UCSD-AML1 (cell line): ENCODE measurements around the gene PADI1.
"Not testable (repeated sequence)": the region's sequence is repeated elsewhere in the genome, so short reads cannot be mapped to it uniquely, and the experiment has no call there.

Experiments
- DNase-seq: peaks from one replicate; lab custom pipeline; 2025; ENCODE audit not compliant: unreplicated experiment; lab: John Stamatoyannopoulos, UW

The PADI1 gene

DNA sequence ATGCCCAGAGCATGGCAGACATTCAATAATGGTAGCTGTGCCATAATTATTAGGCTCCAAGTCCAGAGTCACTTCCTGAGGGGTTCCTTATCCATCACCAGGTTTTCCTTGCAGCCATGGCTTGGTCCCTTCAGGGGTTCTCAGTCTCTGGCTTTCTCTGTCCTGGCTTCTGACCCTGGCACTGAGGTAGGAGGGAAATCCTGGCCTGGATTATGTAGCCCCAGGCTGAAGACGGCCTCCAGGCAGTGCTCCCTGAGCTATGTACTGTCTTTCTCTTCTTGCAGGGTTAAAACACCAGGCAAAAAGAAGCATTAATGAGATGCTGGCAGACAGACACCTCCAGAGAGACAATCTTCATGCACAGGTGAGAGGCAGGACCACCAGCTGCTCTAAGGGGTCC, 34.5 kb downstream of the PADI1 start:
- peak; percentile 65 for DNase-seq

DNA sequence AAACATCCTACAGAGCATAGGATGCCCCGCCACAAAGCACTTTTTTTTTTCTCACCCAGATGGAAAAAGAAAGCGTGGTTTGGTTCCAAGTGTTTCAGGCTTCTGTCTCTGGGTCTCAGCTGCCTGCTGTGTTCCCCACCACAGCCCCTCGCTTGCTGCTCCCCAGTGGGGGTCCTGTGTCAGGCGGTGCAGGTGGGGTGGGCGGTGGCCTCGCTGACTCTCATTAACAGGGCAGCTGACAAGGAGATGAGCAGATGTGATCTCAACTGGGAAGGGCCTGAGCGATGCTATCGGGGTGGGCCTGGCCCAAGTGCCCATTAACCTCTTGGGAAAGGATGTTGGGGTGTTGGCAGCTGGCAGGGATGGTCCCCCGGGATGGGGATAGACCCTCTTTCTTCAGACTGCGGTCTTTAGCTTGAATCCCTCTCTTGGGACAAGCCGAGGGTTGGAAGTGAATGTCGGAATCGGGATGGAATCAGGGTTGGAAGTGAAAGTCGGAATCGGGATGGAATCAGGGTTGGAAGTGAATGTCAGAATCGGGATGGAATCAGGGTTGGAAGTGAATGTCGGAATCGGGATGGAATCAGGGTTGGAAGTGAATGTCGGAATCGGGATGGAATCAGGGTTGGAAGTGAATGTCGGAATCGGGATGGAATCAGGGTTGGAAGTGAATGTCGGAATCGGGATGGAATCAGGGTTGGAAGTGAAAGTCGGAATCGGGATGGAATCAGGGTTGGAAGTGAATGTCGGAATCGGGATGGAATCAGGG, 36.3 kb downstream of the PADI1 start:
- DNase-seq = not testable (repeated sequence)

DNA sequence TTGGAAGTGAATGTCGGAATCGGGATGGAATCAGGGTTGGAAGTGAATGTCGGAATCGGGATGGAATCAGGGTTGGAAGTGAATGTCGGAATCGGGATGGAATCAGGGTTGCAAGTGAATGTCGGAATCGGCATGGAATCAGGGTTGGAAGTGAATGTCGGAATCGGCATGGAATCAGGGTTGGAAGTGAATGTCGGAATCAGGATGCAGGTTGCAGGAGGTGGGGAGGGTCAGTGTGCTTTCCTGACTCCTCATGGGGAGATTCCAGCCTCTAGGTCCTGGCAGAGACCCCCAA, 36.8 kb downstream of the PADI1 start:
- not testable (repeated sequence) for DNase-seq

DNA sequence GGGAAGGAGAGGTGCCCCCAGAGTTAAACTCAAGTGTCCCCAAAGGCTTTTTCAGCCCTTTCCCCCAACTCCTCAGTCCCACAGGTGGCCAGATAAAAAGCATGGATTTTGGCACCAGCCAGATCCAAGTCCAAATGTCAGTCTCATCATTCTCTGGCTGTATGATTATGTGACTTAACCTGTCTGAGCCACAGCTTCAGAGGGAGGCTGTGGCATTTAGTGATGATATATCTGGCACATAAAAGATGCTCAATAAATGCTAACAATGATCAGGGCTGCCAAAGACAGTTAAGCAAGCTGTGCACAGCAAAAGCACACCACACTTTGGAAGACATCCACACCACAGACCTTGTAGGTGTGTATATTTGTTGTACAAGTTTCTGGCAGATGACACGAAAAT, 38.3 kb downstream of the PADI1 start:
- DNase-seq = no peak

DNA sequence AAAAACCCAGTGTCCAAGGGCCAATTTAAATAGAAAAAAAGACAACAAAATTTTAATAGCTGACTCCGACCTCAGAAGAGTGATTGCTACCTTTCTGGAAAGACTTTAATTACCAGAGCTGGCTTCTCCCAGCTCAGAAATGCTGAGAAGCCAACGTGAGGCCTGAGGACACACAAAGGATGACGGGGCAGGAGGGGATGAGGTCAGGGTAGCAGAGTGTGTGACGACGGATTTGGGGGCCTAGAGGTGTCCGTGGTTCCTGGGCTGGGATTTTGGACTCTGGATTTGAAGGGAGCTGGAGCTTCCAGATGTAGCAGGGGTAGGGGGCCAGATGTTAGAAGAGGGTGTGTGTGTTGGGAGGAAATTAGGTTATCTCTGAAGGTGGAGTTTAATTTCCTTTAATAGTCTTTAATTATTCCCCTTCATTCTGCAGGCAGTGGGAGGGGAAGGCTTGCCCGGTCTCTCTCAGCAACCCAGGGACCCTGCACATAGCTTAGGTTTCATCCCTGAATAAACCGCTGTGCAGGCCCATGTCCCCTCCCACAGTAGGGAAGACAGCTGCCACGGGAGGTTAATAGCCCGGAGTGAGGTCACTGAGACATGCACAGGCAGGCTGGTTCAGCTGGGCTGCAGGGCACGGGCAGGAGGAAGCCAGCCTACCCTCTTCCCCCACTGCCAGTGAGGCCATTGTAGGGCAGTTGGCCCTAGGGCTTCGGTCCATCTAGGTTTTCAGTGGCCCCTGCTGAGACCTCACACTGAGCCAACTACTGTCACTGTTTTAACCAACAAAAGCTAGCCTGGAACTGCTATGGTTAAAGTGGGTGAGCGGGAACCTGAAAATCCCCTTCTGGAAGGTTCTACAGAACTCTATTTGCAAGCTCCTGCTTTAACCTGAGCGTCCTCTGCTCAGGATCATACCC, 40.2 kb downstream of the PADI1 start:
- peak; percentile 23 for DNase-seq

DNA sequence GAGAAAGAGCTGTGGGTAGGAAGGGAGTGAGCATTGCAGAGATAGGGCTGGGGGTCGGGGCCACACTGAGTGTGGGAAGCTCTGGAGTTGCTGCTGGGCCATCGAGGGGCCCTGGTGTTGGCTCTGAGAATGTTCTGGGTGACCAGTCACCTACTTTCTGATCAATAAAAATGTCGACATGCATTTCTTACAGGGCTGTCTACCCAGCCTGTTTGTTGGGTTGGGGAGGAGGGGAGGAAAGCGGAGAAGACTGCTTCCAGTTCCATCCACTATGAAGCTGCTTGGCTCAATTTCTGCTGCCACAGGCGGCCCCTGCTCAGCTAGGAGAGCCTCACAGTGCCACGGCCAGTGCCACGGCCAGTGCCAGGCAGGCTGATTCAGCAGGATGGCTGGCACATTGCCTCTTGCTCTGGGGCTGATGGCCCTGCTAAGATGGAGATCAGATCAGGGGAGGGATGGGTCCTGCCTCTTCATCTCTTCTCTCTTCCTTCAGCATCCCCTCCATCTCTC, 40.9 kb downstream of the PADI1 start:
- no peak for DNase-seq

DNA sequence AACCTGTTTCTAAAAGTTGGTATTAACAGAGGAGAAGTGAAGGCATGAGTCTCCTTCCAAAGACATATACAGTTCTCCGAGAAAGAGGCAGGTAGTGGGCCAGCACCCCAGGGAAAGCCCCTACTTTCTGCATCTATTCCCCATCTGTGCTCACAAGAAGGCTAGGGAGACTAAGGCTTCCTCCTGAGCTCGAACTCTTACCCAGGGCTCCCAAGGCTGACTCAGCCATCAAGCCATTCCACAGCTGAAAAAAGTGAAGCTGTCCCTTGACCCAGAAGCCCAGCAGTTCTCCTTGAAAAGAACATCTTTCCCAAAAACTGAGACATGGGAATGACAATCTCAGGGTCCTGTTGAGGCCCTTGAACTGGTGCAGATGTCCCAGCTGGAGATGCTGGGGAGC, 42.0 kb downstream of the PADI1 start:
- DNase-seq = no peak

DNA sequence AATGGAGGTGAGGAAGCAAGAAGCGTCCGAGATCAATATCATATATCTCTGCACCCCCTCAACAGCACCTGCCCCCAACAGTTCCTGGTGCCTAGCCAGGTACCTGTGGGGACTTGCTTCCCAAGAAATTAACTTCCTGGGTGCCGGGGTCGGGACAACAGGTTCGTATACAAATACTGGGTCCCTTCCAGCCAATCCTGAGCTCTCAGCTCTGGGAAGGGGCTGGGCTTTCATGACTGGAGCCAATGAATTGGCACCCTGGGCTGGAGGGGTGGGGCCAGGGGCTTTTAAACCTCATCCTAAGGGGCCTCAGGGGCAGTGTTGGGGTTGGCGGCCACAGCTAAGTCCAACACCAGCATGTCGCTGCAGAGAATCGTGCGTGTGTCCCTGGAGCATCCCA, 43.9 kb downstream of the PADI1 start, which contains the start of gene PADI3:
Gene PADI3 (plus strand): TSS at position 318 of the 400 bp plus-strand sequence. CDS start 40 bp downstream, at position 358.
- DNase-seq = no peak

DNA sequence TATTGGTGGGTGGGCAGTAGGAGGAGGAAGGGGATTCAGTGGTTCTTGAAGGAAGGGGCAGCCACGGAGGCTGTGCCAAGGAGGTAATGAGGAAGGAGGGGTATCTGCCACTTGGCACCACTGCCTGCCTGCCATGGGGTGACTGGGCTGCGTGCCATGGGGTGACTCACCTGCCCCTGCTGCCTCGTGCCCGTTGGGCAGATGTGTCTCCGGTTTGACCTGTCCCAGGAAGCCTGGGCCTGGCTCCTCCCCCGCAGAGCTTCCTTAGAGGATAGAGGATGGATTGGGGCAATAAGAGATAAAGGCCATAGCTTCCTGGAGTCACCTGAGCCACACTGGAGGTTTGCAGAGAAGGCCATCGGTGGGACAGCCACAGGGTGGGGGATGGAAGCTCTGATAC, 45.7 kb downstream of the PADI1 start:
- DNase-seq = peak; percentile 64

DNA sequence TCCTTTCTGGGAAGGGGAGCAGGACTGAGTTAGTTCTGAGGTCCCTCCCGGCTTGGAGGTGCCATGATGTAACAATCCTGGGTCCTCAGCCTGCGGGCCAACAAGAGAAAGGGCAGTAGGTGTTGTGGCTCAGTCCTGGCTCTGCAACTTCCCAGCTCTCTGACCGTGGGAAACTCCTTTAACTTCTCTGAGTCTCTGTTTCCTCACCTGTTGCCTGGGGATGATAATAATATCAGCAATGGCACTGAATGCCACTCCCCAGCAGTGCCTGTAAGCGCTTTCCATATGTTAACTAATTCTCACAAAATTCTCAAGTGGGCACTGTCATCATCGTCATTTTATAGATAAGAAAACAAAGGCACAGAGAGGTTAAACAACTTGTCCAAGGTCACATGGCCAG, 46.3 kb downstream of the PADI1 start:
- no peak for DNase-seq

DNA sequence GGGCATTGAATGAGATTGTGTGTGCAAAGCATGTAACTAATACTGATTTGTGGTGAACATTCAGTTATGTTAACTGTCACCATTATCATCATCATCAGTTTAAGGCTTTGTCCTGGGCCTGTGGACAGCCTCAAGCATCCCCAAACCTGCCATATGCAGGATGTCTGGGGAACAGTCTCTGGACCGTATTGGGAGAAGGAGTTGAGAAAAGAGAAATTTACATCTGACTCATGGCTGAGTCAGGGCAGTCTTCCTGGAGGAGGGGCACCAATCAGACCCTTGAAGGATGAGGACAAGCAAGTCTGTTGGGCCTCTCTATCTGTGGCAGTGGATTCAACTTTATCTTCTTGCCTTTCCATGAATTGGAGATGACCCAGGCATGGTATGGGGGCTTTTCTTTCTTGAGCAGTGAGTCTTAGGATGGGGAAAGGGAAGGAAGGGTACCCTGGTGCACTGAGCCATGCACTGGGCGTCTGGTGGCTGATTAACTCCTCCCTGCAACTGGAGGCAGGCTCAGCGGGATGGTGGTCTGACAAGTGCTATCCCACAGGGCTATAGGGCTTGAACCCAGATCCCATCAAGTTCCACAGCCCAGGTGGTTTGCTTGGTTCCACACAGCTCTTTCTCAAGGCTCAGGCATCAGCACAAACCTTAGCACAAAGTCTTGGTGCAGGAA, 46.9 kb downstream of the PADI1 start:
- DNase-seq = no peak

DNA sequence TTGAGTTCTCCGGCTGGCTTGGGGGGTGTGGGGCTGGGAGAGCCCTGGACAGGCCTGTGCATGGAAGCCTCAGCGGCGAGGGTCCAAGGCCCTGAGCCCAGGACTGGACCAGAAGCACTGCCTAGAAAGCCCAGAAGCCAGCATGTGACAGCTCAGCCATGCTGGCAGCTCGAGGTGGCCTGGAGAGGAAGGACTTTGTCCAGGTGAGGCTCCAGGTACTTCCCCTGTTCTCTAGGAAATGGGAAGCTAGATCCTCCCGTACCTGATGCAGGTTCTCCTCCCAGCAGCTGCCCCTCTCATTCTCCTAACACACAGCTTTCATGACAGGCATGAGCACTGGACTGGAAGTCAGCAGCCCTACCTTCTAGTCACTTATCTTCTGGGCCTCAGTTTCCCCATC, 50.4 kb downstream of the PADI1 start:
- DNase-seq = no peak

DNA sequence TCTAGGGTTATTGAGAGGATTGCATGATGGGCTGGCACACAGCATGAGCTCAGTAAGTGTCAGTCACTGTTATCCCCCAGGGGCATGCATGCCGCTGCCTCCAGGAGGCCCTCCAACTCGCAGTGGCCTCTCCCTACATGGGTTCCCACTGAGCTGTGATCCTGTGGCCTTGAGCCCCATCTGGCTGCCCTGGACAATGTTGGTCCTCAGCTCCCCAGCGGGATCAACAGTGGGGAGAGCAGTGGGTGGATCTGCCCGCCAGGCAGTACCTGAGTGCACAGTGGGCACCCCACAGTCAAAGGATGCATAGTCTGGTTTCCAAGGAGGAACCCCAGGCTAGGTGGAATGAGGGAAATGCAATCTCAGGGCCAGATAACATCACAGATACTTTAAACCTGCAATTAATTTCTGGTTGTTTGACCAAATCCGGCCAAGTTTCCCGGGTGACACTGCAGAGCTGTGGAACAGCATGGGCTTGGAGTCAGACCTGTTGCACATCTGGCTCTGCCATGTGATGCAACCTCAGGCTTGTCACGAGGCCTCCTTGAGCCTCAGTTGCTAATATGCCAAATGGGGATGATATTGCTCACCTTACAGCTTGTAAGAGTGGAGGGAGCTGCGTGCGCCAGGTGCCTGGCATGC, 53.3 kb downstream of the PADI1 start:
- DNase-seq = no peak

DNA sequence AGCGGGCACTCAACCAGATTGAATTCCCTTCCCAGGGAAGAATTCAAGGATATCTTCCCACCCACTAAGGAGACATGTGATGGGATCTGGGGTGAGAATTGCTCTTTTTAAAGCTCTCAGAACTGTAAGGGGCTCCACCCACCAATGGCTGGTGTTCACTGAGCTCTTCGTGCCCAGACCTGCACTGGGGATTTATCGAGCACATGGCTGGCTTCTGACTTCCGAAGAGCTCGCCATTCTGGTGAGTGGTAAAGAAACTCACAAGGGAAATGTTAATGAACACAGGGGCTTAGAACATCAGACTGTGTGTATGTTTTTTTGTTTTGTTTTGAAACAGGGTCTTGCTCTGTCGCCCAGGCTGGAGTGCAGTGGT, 53.8 kb downstream of the PADI1 start:
- DNase-seq = no peak

DNA sequence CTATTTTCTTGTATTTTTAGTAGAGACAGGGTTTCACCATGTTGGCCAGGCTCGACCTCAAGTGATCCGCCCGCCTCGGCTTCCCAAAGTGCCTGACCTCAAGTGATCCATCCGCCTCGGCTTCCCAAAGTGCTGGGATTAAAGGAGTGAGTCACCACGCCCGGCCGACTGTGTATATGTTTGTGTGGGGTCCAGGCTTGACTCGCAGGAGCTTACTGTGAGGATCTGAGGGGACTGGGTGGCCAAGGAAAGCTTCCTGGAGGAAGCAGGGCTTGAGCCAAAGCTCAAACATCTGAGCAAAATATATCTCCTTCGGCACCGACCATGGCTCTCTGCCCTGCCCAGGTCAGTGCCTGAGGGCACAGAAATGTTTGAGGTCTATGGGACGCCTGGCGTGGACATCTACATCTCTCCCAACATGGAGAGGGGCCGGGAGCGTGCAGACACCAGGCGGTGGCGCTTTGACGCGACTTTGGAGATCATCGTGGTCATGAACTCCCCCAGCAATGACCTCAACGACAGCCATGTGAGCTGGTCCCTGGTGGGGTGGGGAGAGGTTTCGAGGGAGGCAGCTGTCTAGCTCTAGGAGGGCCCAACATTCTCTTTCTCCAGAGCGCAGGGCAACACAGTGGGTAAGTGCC, 54.4 kb downstream of the PADI1 start:
- DNase-seq = no peak

DNA sequence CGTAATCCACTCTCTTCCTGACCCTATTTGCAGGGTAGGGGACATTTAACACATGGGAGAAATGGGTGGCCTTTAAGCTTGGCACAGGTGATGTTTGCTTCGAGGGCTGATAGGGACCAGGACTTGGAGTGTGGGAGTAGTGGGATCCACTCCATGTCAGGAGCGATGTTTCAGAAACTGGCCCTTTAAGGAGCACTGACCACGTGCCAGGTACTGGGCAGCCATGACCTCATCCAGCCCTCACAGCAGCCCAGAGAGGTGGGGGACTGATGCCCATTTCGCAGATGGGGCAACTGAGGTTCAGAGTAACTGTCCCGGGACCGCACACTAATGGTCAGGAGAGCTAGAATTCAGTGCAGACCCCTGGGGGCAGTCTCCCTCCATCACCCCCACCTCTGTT, 55.3 kb downstream of the PADI1 start:
- DNase-seq = no peak

DNA sequence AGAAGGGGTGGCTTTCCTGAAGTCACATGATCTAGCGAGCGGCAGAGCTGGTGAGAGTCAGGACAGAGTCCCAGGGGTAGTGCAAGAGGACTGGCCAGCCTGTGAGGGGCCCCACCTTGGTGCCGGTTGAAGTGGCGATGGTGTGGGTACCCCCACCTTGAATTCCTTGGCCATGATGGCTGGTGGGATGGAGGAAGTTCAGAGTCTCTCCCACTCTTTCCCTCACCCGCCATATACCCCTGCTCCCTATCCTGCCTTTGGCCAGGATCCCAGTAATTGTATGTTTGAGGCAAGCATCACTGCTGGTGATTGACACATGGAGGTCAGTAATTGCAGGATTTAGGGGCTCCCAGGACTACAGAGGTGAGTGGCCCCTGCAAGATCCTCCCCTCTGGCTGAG, 55.8 kb downstream of the PADI1 start:
- no peak for DNase-seq

DNA sequence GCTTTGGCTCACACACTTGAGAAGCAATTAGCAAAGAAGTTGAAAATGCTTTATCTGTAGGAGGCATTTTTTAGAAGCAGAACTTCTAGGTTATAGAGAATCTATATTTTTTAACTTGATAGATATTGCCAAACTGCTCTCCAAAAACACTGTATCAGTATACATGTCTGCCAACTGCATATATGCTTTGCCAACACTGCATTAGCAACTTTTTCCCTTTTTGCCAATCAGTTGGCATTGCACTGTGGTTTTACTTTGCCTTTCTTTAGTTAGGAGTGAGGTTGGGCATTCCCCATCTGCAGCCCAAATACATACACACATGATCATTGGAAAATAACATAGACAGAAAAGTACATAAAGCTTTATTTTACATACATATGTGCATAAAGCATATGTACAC, 59.0 kb downstream of the PADI1 start:
- DNase-seq = no peak

DNA sequence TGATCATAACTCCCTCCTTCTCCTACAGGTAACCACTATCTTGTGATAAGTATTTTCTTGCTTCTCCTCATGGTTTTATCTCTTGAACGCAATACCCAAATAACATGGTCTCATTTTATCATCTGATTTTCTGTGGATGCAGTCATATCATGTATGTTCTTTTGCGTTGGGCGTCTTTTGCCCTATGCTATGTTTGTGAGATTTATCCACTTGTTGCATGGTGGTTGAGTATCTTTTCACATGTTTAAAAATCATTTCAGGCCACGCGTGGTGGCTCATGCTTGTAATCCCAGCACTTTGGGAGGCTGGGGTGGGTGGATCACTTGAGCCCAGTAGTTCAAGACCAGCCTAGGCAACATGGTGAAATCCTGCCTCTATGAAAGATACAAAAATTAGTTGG, 59.5 kb downstream of the PADI1 start:
- no peak for DNase-seq

DNA sequence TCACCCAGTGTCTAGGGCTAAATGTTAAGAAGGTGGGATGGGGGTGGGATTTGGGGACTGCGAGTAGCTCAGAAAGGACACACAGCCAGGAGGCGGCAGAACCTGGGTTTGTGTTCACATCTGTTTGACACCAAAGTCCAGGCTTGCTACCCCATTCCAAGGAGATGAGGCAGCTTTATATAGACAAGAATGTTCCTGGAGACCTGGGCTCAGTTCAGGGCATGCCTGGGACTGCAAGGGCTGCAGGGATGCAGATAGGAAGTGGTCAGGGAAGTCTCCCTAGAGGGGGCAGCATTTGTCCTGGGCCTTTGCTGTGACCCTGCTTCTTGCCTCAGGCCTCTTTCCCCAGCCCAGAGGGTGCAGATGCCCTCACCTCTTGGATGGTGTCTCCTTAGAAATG, 60.2 kb downstream of the PADI1 start:
- no peak for DNase-seq

DNA sequence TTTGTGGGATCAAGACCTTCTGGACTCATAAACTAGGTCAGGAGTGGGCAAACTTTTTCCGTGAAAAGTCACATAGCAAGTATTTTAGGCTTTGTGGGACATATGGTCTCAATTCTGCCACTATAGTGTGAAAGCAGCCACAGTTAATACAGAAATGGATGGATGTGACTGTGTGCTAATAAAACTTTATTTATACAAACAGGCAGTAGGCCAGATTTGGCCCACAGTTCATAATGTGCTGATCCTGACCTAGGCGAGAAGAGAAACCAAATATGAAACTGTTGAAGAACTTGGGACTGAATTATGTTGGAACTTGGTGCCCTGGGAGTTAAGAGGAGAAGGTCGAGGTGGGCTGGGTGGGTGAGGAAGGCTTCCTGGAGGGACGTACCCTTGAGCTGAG, 61.0 kb downstream of the PADI1 start:
- no peak for DNase-seq
